Activated CD4-positive, alpha-beta T cell treated with anti-CD3 and anti-CD28 coated beads, Interleukin-2, Interleukin-6, amounts not matched to agents 100 ng/mL and 50 ng/mL, durations not matched to agents 16 hours and 8 hours (primary cell): Measurements from ENCODE around the gene RGS11.

Source experiments
- DNase-seq: peaks from one replicate; pipeline ENCODE4 v3.0.0-alpha.2; 2020

Gene RGS11

DNA sequence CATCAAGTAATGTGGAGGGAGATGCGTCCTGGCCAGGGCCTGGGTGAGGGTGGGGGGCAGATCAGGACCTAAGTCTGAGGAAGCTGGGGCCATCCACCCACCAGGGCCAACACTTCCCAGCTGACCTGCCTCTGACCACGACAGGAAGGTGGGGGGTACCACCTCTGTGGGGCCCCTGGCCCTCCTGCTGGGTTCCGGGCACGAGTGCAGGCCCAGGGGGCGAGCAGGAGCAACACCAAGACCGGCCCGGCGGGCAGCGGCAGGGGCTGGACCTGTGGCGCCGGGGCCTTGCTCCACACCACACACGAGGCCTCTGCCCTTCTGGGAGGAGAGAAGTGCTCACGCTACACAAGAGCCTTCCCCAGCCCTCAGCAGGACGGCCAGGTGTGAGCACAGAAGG is 20.5 kb upstream of the RGS11 start:
- DNase-seq, result no peak

DNA sequence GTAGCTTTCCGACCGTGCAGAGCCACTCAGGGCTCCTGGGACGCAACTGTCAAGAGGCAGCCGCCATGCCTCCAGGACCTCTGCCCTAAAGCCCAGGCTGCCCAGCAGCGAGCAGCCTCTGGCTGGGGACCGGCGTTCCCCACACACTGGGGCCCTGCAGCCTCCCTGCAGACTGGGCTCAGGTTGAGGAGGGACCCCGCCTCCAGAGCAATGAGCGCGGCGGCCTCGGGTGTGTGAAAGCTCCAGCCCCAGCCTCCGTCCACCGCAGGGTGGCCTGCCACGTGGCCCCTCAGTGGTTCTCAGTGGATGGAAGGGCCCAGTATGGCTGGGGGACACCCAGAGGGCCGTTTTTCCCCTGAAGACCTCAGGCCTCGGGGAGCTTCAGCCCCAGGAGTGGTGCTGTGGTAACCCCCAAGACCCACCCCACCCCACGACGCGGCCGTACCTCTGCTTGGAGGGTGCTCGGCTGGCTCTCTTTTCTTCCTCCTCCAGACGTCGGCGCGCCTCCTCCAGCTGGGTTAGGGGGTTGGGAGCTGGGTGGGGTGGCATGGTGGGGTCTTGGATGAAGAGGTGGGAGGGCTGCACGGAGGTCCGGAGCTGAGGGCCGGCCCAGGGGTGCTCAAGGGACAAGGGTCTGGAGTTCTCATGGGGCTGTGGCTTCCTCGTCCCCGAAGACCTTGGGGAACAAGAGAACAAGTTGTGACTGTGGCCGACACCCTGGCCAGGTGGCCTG is 17.5 kb upstream of the RGS11 start:
- DNase-seq, result no peak

- DNase-seq, result no peak
These were observed 15.8 kb upstream of the RGS11 start for GRCh38 chr16:291539-291938.

- no peak for DNase-seq
These were observed 15.1 kb upstream of the RGS11 start for GRCh38 chr16:290681-291405.

GRCh38 chr16:290015-290680 is 14.4 kb upstream of the RGS11 start:
- DNase-seq, result no peak

- DNase-seq, result no peak
These were observed 13.8 kb upstream of the RGS11 start for GRCh38 chr16:289395-289997.

DNA sequence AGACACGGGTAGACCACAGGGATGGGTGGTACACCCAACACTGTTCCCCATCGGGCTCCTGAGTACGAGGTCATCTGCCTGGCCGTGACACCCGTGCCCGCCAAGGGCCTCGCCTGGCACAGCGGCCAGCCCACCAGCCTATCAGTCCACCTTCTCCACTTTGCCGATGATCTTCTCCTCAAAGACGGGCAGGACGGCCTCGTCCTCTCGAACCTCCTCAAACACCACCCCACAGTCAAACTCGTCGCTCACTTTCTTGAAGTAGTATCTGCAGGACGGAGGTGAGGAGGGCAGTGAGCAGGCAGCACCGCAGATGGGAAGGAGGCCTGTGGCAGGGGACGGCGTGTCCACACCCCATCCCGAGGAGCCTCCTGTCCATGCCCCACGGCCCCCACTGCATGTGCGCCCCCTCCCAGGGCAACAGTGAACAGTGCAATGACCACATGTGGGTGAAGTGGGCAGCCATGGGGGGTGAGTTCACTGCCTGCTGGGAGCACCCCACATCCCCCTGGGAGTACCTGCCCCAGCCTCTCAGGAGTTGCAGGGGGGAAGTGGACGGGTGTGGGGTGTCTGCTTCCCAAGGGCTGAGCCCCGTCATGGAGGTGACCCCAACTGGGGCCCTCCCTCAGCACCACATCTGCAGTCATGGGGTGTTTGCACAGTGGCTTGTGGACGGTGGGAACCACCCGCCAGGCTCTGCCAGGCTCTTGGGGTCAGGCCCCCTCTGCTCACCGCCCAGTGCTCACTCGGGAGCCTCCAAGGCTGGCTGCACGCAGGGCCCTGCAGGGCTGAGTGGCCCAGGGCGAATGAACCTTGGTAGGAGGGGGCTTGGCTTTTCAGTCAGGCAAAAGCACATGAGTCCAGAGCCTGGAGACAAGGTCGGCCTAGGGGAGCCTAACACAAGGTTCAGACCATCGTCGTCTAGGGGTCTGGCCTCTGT is 12.5 kb upstream of the RGS11 start:
- DNase-seq, result no peak

- DNase-seq, result no peak
These were observed 11.6 kb upstream of the RGS11 start for GRCh38 chr16:287298-287811.

DNA sequence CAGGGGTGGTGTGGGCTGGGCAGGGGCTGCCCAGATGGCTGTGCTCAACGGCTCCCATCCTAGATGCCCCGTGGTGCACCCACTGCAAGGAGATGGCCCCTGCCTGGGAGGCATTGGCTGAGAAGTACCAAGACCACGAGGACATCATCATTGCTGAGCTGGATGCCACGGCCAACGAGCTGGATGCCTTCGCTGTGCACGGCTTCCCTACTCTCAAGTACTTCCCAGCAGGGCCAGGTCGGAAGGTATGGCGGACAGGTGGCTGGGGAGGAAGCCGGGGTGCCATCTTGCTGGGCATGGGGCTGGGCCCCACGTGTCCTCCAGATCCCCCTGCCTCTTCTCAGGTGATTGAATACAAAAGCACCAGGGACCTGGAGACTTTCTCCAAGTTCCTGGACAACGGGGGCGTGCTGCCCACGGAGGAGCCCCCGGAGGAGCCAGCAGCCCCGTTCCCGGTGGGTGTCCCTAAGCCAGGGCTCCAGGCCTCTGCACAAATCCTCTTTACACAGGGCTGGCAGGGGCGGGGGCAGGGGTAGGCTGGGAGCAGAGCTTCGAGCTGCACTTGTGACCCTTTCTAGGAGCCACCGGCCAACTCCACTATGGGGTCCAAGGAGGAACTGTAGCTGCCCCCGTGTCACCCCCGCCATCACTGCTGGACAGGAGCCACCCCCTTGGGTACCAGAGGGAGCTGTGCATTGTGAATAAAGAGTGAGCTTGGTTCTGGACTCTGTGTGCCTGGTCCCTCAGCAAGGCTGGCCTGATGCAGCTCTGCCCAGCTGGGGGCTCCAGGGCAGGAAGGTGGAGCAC is 10.9 kb upstream of the RGS11 start:
- DNase-seq, result no peak

GRCh38 chr16:285146-286055 is 9.7 kb upstream of the RGS11 start:
- no peak for DNase-seq

- DNase-seq, result no peak
These were observed 8.7 kb upstream of the RGS11 start for GRCh38 chr16:284204-285120.

GRCh38 chr16:283033-283805 is 7.5 kb upstream of the RGS11 start, which contains the start of gene PDIA2:
PDIA2 (plus strand) TSS chr16:283164; CDS start chr16:283170, 6 bp downstream.
- no peak for DNase-seq

DNA sequence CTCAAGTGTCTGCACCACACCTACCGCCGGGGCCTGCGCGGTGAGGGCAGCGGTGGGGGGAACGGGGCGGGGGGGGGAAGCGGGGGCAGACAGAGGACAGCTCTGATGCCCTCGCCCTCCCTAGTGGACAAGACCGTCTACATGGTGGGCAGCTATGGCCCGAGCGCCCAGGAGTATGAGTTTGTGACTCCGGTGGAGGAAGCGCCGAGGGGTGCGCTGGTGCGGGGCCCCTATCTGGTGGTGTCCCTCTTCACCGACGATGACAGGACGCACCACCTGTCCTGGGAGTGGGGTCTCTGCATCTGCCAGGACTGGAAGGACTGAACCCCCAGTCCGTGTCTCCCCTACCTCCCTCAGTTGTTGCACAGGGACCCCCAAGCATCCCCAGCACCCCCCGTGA is 6.7 kb upstream of the RGS11 start:
- DNase-seq, result no peak

DNA sequence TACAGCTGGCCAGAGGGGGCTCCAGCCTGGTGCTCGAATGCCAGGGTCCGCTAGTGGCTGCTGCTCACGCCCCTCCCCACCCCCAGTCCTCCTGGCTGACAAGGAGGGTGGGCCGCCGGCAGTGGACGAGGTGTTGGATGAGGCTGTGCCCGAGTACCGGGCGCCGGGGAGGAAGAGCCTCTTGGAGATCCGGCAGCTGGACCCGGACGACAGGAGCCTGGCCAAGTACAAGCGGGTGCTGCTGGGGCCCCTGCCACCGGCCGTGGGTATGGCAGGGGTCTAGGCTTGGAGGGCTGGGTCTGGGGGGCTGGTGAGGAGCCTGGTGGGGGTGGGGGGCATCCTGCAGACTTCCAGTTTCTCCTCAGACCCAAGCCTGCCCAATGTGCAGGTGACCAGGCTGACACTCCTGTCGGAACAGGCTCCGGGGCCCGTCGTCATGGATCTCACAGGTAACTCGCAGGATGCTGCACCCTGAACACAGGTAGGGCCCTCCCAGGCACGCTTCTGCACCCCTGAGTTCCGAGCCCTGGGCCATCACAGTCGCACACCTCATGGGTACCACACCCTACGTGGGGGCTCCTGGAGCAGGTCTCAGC is 6.0 kb upstream of the RGS11 start:
- DNase-seq, result no peak

DNA sequence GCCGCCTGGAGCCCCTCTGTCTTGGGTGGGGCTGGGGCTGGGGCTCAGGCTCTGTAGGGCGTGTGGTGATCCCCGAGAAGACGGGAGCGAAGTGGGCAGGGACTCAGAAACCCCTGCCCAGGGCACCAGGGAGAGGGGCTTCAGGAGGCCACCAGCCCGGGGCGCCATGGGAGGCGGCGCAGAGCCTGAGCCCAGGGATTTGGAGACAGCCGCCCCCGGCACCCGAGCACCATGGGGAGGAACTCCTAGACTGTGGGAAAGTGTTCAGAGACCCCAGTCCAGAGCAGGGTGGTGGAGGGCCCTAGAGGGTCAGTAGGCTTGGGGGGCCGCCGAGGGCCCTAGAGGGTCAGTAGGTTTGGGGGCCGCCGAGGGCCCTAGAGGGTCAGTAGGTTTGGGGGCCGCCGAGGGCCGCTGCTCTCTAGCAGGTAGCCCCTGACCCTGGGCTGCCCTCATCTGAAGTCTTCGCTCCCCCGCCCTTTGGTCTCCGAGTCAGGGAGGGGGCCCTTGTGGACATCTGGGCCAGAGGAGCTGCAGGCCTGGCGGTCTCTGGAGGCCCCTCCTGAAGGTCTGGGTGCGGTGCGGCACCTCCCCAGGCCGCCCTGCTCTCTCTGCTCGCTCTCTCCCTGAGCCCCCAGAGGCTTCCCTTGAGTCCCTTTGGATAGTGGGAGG is 5.4 kb upstream of the RGS11 start:
- DNase-seq, result no peak

- no peak for DNase-seq
These were observed 4.8 kb upstream of the RGS11 start, which contains the start of gene ARHGDIG for GRCh38 chr16:280552-280951. ARHGDIG (plus strand) TSS chr16:280591; CDS start chr16:280681, 90 bp downstream.

GRCh38 chr16:280005-280460 is 4.3 kb upstream of the RGS11 start:
- no peak for DNase-seq
